ENCODE measurements around the gene CRACR2B. TPM values are rescaled to one million over a fixed set of nuclear protein-coding genes. Genes with fewer than 3 reads are reported as not detected.

CRACR2B gene
- total RNA-seq, 2 experiments from 2014 or later, result 12.7 to 13.7 TPM

DNA sequence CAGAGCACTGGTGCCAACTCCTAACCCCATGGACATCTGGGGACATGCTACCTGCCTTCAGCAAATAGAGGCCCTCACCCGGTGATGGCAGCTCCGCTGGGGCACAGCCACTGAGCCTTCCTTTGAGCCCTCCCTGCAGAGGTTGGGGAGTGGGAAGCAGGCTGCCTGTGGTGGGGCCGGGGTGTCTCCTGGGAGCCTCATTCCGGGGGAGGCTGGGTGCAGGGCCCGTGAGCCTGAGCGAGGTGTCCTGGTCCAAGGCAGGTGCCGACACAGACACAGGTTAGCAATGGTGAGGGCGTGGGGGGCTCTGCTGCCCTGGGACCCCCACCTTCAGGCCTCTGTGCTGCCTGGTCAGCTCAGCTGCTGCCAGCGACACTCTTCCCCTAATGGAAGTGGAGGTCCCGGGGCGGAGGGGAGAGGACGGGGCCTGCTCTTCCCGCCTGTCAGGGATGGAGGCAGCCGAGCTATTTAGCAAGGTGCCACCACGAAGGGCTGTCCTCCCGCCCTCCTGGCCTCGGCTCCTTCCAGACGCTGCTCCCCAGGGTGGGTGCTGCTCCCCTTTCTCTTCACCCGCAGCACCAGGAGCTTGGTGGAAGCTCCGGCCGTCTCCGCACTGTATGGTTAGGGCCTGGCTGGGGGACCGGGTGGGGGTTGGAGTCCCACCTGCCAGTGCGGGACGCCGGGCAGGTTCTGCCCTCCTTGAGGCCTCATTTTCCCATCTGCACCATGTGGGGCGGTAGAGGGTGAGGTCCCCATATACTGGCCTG lies 26.1 kb downstream of the CRACR2B start:
- CTCF ChIA-PET, result no interaction called here
- Mint-ChIP-seq H3K27me3 (peaks cover 6% of the 10 kb centered on the region), H3K27ac (no peak overlapping the region), H3K4me1 (peaks cover 1% of the 10 kb centered on the region), H3K36me3 (ENCODE audit: low read depth) (no peaks in the 10 kb centered on the region), H3K9me3 (no peaks in the 10 kb centered on the region), H3K4me3 (no peak overlapping the region)
- POLR2A ChIA-PET, result interaction anchor here (1.0 kb wide), 1 partner anchor 11 kb away, joined by 3 read pairs; the partner anchor contains the start of gene TSPAN4
- no peak for DNase-seq

DNA sequence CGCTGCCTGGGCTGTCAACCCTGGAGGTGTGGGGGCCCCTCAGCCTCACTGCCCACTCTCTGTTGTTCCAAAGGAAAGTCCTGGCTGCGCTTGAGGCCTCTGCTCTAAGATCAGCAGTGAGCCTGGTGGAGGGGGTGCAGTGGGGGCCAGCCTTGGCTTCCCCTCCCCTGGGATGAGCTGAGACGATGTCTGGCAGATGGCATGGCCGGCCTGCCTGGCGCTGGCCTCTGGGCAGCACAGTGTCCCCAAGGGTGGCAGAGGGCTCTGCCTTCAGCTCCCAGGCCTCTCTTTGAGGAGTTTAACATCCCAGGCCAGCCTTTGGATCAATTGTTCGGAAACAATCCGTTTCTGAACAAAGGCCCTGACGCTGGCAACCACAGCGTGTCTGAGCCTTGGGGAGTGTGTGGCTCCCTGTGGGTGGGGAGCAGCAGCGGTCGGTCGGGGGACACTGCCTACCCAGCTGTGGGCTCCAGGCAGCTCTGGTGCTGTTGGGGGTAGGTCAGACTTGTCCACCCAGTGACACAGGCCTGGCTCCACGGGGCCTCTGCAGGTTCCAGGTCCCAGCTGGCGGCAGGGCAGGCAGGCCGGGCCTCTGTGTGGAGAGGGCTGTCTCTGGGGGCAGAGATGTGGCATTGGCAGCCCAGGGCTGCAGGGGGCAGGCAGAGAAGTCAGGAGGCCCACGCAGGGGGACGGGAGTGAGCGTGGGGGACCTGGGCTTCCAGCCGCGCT lies 27.0 kb downstream of the CRACR2B start:
- Mint-ChIP-seq H3K9me3 (no peaks in the 10 kb centered on the region), H3K4me3 (no peak overlapping the region), H3K36me3 (ENCODE audit: low read depth) (no peaks in the 10 kb centered on the region), H3K4me1 (no peaks in the 10 kb centered on the region), H3K27ac (no peak overlapping the region), H3K27me3 (peaks cover 3% of the 10 kb centered on the region)
- DNase-seq, result no peak
- POLR2A ChIA-PET, result interaction anchor here (1.0 kb wide), 1 partner anchor 12 kb away, joined by 3 read pairs; the partner anchor contains the start of gene TSPAN4
- CTCF ChIA-PET, result no interaction called here

DNA sequence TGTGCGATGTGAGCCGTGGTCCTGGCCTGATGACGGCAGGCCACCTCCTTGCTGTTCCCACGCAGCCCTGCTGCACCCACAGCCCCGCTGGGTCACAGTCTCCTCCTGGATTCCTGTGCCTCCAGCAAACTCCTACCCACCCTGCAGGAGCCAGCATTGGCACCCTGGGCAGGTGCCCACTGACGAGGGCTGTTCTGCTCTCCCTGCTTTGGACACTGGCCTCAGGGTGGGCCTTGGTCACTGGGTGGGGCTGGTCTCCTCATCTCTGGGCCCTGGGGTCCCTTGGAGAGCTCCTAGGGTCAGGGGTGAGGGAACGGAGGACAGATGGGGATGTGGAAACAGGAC lies 27.6 kb downstream of the CRACR2B start:
- H3K4me3 Mint-ChIP-seq, result no peak overlapping the region
- no peak for DNase-seq
- peaks cover 3% of the 10 kb centered on the region for H3K27me3 Mint-ChIP-seq
- H3K27ac Mint-ChIP-seq, result no peak overlapping the region
- no peaks in the 10 kb centered on the region for H3K36me3 Mint-ChIP-seq (ENCODE audit: low read depth)
- H3K4me1 Mint-ChIP-seq, result no peaks in the 10 kb centered on the region
- POLR2A ChIA-PET, result no interaction called here
- CTCF ChIA-PET, result interaction anchor here (0.7 kb wide), 1 partner anchor 721 kb away, joined by 4 read pairs; no protein-coding TSS in a partner anchor
- H3K9me3 Mint-ChIP-seq, result no peaks in the 10 kb centered on the region

DNA sequence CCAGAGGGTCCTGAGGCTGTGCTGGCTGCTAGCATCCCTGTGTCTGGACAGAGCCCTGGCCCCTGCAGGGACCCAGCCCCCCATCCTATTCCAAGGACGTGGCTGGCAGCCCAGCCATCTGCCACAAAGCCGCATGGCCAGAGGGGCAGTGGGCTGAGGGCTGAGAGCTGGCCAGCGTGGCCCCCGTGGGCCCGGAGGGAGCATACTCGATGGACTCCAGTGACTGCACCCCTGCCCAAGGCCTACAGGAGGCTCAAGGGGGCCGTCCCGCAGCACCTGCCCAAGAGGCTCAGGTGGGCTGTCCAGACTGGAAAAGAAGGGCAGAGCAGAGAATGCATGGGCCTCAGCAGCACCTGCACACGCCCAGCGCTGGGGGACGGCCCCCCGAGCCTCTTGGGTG lies 28.1 kb downstream of the CRACR2B start:
- Mint-ChIP-seq H3K36me3 (ENCODE audit: low read depth) (no peaks in the 10 kb centered on the region), H3K27ac (no peak overlapping the region), H3K4me3 (no peak overlapping the region), H3K9me3 (no peaks in the 10 kb centered on the region), H3K4me1 (no peaks in the 10 kb centered on the region), H3K27me3 (peaks cover 3% of the 10 kb centered on the region)
- DNase-seq, result no peak
- POLR2A ChIA-PET, result no interaction called here
- CTCF ChIA-PET, result interaction anchor here (0.7 kb wide), 1 partner anchor 721 kb away, joined by 4 read pairs; no protein-coding TSS in a partner anchor

DNA sequence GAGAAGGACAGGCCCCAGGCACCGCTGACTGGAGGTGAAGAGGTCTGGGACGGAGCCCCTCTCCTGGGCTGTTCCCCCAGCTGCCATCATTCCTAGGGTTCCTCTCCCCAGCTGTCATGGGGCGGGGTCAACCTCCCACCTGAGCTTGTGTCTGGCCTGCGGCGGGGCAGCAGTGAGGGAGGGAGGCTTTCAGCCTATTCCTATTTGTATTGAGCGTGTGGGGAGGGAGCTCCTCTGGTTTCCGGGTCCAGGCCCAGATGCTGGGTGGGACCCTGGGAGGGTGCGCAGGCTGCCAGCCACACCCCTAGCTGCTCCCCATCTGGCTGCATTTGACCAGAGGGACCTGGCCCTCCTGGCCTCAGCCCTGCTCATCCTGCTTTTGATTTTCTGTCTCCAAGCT lies 28.7 kb downstream of the CRACR2B start:
- ChIA-PET CTCF (interaction anchor here (2.6 kb wide), 1 partner anchor 8 kb away, joined by 10 read pairs; no protein-coding TSS in a partner anchor), POLR2A (no interaction called here)
- no peaks in the 10 kb centered on the region for H3K4me1 Mint-ChIP-seq
- no peak overlapping the region for H3K4me3 Mint-ChIP-seq
- H3K36me3 Mint-ChIP-seq (ENCODE audit: low read depth), result no peaks in the 10 kb centered on the region
- H3K9me3 Mint-ChIP-seq, result no peaks in the 10 kb centered on the region
- DNase-seq, result no peak
- no peak overlapping the region for H3K27ac Mint-ChIP-seq
- H3K27me3 Mint-ChIP-seq, result peaks cover under 1% of the 10 kb centered on the region

DNA sequence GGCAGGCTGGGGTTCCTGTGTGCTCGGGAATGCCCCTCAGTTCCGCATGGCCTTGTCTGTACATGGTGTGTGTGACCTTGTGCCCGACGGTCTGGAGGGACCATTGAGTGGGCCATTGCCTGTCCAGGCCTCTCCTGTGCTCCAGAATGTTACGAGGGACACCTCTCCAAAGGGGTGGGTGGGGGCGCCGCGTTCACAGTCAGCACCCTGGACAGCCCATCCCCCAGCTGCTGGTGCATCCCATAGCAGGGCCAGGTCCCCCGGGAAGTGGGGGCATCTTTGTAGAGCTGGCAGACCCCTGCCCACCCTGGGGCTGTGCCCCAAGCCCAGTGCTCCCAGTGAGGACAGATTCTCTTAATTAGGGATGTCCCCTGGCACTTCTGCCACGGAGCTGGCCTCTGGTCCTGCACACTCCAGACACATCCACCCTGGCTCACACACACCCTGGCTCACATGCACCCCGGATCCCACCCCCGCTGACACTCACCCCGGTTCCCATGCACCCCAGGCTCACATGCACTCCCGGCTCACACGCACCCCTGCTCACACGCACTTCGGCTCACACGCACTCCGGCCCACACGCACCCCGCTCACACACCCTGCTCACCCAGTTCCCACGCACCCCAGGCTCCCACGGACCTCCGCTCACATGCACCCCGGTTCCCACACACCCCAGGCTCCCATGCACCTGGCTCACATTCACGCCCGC lies 30.5 kb downstream of the CRACR2B start:
- Mint-ChIP-seq H3K27ac (no peak overlapping the region), H3K9me3 (no peaks in the 10 kb centered on the region), H3K4me1 (no peaks in the 10 kb centered on the region), H3K27me3 (no peaks in the 10 kb centered on the region), H3K4me3 (no peak overlapping the region), H3K36me3 (ENCODE audit: low read depth) (no peaks in the 10 kb centered on the region)
- CTCF ChIA-PET, result interaction anchor here (2.6 kb wide), 1 partner anchor 10 kb away, joined by 10 read pairs; no protein-coding TSS in a partner anchor
- DNase-seq, result no peak
- POLR2A ChIA-PET, result no interaction called here

DNA sequence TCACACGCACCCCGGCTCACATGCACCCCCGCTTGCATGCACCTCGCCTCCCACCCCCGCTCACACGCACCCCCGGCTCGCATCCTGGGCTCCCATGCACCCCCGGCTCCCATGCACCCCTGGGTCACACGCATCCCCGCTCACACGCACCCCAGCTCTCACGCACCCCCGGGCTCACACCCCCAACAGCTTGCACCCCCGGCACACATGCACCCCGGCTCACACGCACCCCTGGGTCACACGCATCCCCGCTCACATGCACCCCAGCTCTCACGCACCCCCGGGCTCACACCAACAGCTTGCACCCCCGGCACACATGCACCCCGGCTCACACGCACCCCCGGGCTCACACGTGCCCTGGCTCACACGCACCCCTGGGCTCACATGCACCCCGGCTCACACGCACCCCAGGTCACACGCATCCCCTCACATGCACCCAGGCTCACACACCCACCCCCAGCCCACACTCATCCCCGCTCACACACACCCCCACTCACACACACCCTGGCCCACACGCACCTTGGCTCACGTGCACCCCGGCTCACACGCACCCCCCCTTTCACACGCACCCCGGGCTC lies 31.1 kb downstream of the CRACR2B start:
- H3K27ac Mint-ChIP-seq, result no peak overlapping the region
- no peak for DNase-seq
- no peaks in the 10 kb centered on the region for H3K9me3 Mint-ChIP-seq
- POLR2A ChIA-PET, result no interaction called here
- CTCF ChIA-PET, result interaction anchor here (2.6 kb wide), 1 partner anchor 11 kb away, joined by 10 read pairs; no protein-coding TSS in a partner anchor
- no peaks in the 10 kb centered on the region for H3K4me1 Mint-ChIP-seq
- H3K4me3 Mint-ChIP-seq, result no peak overlapping the region
- no peaks in the 10 kb centered on the region for H3K36me3 Mint-ChIP-seq (ENCODE audit: low read depth)
- no peaks in the 10 kb centered on the region for H3K27me3 Mint-ChIP-seq

DNA sequence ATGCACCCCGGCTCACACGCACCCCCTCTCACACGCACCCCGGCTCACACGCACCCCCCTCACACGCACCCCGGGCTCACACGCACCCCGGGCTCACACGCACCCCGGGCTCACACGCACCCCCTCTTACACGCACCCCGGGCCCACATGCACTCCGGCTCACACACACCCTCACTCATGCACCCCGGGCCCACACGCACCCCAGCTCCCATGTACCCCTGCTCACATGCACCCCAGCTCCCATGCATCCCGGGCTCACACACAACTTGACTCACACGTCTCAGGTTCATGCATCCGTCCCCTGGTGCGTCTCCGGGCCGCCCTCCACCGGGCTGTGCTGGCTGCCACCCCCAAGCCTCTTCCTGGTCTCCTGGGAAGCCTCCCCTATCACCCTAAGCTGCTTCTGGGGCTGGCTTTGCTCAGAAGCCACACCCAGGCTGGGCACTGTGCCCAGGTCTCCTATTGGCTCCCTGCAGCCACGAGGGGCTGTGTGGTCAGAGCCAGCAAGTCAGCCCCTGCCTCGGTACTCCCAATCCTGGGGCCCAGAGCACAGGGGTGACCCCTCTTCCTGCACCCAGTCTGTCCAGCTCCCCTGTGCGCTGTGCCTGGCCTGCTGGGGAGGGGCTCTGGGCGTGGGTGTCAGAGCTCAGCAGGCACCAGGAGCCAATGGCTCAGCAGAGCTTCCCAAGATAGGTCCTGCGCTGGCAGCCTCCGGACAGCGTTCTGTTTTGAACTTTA lies 31.8 kb downstream of the CRACR2B start:
- DNase-seq, result no peak
- ChIA-PET POLR2A (no interaction called here), CTCF (interaction anchor here (0.6 kb wide), 1 partner anchor 1882 kb away, joined by 3 read pairs; no protein-coding TSS in a partner anchor)
- H3K4me3 Mint-ChIP-seq, result no peak overlapping the region
- no peaks in the 10 kb centered on the region for H3K36me3 Mint-ChIP-seq (ENCODE audit: low read depth)
- H3K4me1 Mint-ChIP-seq, result no peaks in the 10 kb centered on the region
- no peaks in the 10 kb centered on the region for H3K9me3 Mint-ChIP-seq
- no peaks in the 10 kb centered on the region for H3K27me3 Mint-ChIP-seq
- no peak overlapping the region for H3K27ac Mint-ChIP-seq

DNA sequence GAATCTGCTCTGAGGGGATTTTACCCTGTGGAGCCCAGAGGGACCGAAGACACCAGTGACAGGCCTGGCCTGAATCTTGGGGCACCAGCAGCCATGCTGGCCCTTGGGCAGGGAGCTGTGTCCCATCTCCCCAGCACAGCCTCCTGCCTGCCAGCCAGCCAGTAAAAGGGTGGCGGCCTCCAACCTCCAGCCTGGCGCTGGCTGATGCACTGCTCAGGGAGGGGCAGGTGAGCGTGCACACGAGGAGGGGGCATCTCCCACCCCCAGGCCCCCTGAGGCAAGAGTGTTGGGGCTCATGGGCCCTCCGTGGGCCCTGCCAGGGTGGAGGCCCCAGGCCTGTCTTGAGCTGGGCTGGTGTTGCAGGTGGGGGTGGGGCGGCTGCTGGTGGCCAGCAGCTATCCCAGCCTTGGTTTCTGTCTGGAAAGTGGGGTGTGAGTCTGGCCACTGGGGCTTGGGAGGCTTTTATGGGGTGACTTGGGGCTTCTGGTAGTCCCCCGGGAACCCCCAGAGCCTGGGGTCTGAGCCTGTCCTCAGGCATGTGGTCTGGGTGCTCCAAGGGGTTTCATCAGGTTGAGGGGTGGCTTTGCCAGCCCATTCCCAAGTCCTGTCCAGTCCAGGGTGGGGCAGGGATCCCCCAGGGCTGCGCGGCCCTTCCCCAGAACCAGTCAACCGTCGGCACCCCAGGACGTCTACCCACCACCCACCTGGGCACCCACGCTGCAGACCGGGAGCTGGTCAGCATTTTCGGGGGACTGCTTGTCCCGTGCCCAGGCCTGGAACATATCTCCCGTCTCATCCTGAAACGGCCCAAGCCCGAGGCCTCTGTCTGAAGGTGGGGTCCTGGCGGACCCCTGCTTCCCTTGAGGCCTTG lies 32.8 kb downstream of the CRACR2B start:
- Mint-ChIP-seq H3K27ac (no peak overlapping the region), H3K4me3 (no peak overlapping the region), H3K4me1 (no peaks in the 10 kb centered on the region), H3K9me3 (no peaks in the 10 kb centered on the region), H3K27me3 (no peaks in the 10 kb centered on the region), H3K36me3 (ENCODE audit: low read depth) (no peaks in the 10 kb centered on the region)
- CTCF ChIA-PET, result no interaction called here
- POLR2A ChIA-PET, result no interaction called here
- DNase-seq, result no peak

DNA sequence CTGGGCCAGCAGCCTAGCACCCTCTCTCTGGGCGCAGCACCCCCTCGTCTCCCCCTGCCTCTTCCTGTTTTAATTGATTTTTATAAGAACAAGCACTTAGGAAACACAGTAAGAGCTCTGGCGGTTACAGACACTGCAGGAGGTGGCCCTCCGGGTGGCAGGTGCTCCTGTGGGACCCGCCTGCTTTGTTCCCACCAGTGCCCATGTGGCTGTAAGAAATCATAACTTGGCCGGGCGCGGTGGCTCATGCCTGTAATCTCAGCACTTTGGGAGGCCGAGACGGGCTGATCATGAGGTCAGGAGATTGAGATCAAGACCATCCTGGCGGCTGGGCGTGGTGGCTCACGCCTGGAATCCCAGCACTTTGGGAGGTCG lies 33.4 kb downstream of the CRACR2B start:
- H3K4me1 Mint-ChIP-seq, result no peaks in the 10 kb centered on the region
- H3K27me3 Mint-ChIP-seq, result no peaks in the 10 kb centered on the region
- no peak for DNase-seq
- CTCF ChIA-PET, result no interaction called here
- H3K36me3 Mint-ChIP-seq (ENCODE audit: low read depth), result no peaks in the 10 kb centered on the region
- H3K9me3 Mint-ChIP-seq, result no peaks in the 10 kb centered on the region
- no peak overlapping the region for H3K4me3 Mint-ChIP-seq
- POLR2A ChIA-PET, result no interaction called here
- no peak overlapping the region for H3K27ac Mint-ChIP-seq

DNA sequence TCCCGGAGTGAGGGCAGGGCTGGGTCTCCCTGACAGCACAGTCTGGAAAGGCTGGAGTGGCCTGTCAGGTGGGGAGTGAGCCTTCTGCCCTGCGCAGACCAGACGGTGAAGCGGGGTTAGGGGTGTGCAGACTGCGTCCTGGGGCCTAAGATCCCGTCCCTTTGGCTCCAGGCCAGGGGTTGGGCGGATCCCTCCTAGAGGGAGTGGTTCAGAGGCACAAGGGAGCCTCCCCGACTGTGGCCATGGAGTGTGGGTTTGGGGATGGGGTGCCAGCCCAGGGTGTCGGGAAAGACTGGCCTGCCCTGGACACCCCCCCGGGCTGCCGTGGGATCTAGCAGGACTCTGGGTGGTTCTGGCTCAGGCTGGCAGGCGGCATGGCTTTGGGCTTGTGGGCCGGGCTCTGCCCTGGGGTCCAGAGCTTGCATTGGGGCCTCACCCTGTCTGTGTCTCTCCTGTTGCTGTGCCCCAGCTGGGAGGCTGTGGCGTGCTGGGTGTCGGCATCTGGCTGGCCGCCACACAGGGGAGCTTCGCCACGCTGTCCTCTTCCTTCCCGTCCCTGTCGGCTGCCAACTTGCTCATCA lies 34.5 kb downstream of the CRACR2B start:
- Mint-ChIP-seq H3K4me1 (no peaks in the 10 kb centered on the region), H3K4me3 (no peak overlapping the region), H3K9me3 (no peaks in the 10 kb centered on the region), H3K27ac (no peak overlapping the region), H3K27me3 (no peaks in the 10 kb centered on the region), H3K36me3 (ENCODE audit: low read depth) (no peaks in the 10 kb centered on the region)
- DNase-seq, result no peak
- ChIA-PET CTCF (no interaction called here), POLR2A (no interaction called here)

DNA sequence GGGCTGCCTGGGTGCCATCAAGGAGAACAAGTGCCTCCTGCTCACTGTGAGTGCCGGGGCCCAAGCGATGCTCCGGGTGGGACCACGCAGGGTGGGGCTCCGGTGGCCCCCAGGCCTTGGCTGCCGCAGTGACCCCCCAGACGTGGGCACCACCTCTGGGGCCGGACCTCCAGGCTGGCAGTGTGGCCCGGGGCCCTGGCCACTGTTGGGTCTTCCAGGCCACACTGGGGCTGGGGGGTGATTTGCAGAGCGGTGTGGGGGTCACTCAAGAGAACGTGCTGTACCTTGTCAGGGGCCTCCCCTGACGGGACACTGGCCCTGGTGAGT lies 34.9 kb downstream of the CRACR2B start:
- no peaks in the 10 kb centered on the region for H3K36me3 Mint-ChIP-seq (ENCODE audit: low read depth)
- CTCF ChIA-PET, result no interaction called here

More for the DNA sequence above, 34.9 kb downstream of the CRACR2B start:
- no peak for DNase-seq
- POLR2A ChIA-PET, result no interaction called here
- H3K9me3 Mint-ChIP-seq, result no peaks in the 10 kb centered on the region
- no peak overlapping the region for H3K27ac Mint-ChIP-seq
- no peaks in the 10 kb centered on the region for H3K4me1 Mint-ChIP-seq
- no peaks in the 10 kb centered on the region for H3K27me3 Mint-ChIP-seq
- no peak overlapping the region for H3K4me3 Mint-ChIP-seq
